ENCODE data around the gene BANK1.

Gene BANK1

GRCh38 chr4:102105983-102106382, 315.5 kb downstream of the BANK1 start:
- TF ChIP-seq CTCF (conservative IDR thresholded peaks at IDR 0.05) = no peak
- H3K27ac ChIP-seq = no peak overlapping the region

- TF ChIP-seq CTCF (conservative IDR thresholded peaks at IDR 0.05) = no peak
- no peak overlapping the region for H3K27ac ChIP-seq
Observed at GRCh38 chr4:102114118-102114630, 323.6 kb downstream of the BANK1 start.

- TF ChIP-seq CTCF (conservative IDR thresholded peaks at IDR 0.05) = no peak
Observed at GRCh38 chr4:102116121-102116520, 325.6 kb downstream of the BANK1 start.

GRCh38 chr4:102120846-102121245, 330.3 kb downstream of the BANK1 start:
- H3K27ac ChIP-seq = no peak overlapping the region

More at GRCh38 chr4:102116121-102116520, 325.6 kb downstream of the BANK1 start:
- H3K27ac ChIP-seq = no peak overlapping the region

More at GRCh38 chr4:102120846-102121245, 330.3 kb downstream of the BANK1 start:
- TF ChIP-seq CTCF (conservative IDR thresholded peaks at IDR 0.05) = no peak
